ENCODE results near the gene DBR1.

DNA sequence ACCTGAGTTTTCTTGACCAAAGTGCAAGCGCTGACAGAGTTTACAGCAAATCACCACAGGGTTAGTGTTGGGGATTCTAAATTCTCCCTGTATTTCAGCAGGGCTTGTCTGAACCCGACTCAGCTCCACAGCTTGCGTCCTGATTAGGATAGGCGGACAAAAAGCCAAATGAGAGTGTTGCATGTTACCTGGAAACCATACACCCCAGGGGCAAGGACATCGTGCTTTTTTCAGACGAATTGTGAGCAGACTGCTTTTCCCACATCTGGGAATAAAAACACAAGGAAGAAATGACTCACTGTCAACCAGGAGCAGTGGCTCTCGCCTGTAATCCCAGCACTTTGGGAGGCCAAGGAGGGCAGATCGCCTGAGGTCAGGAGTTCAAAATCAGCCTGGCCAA is 62.4 kb downstream of the DBR1 start:
- TF ChIP-seq REST (IDR thresholded peaks at IDR 0.05; ENCODE audit: insufficient read depth in 1 of 2, low read depth in 2 of 2, low read length in 2 of 2) (no peak), TAF1 (IDR thresholded peaks at IDR 0.05; ENCODE audit: borderline replicate concordance, insufficient read depth, low read length) (no peak), POLR2AphosphoS5 (IDR thresholded peaks at IDR 0.05; ENCODE audit: low read depth, low read length) (no peak), SIN3A (IDR thresholded peaks at IDR 0.05; ENCODE audit: borderline replicate concordance, insufficient read depth, low read length) (no peak)

All from PFSK-1 (cell line).